HG03060 (cell line): ENCODE results near the gene SAT2.
"Not testable (repeated sequence)": the region's sequence is repeated elsewhere in the genome, so short reads cannot be mapped to it uniquely, and the experiment has no call there.

Experiments
- ATAC-seq: cut with Tn5 transposase; IDR thresholded peaks from one replicate; pipeline ENCODE4 v1.9.1; 2021; ENCODE audit warnings: low read depth, moderate number of reproducible peaks; ENCODE audit not compliant: unreplicated experiment

SAT2 gene

DNA sequence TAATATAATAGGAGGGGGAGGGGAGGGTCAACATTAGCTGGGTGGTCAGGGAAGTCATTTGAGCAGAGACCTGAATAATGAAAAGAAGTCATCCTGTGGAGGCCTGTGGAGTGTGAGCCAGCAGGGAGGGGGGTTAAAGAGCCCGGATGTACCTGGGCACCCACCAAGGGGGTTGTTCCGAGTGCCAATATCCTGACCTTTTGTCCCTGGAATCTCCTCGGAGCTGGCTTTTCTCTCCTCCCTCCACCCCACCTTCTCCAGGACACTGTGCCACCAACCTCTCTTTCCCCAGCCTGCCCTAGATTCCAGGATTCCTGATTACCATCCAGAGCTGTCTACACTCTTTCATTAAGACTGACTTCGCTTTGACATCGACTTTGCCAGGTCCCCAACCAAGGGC lies 8.5 kb upstream of the SAT2 start:
- no peak for ATAC-seq

DNA sequence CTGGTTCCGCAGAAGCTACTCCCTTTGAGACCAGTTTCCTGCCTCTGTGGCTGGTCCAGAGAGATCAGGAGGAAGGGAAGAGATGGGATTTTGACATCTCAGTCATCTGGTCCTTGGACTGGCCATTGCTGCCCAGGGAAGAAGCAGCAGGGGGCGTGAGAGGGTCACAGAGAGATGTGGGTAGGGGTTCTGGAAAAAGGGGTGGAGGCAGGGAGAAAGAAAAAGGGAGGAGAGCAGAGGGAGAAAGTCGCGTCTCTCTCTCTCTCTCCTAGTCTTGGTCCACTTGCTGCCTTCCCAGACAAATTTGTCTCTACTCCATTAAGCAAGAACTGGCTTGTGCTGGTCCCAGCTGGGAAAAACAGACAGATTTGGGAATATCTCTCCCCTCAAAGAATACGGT lies 6.8 kb upstream of the SAT2 start:
- ATAC-seq: no peak

DNA sequence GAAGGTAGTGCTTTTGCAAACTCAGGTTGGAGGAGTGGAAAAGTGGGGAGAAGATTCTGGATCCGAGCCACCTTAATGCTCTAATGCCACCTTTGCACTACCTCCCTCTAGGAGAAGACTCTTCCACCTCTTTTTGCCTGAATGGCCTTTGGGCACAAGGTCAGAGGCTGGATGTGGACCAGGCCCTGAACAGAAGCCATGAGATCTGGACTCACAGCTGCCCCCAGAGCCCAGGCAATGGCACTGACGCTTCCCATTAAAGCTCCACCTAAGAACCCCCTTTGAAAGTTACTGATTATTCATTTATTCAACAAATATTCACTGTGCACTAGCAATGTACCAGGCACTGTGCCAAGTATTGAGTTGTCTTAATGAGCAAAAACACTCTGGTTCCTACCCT lies 5.5 kb upstream of the SAT2 start:
- ATAC-seq: no peak

DNA sequence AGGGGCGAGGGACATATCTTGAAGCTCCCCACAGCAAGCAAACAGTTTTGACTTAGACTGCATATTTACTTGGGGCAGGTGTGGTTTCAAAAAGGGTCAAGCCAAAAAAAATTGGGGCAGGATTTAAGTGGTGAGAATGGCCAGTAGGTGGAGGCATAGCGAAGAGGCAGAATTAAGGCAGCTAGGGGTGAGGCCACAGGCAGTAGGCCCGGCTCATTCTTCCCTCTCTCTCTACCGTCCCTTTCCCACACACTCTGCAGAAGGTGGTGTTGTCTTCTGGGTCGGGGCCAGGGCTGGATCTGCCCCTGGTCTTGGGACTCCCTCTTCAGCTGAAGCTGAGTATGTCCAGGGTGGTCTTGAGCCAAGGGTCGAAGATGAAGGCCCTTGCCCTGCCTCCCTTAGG lies 4.9 kb upstream of the SAT2 start:
- ATAC-seq: no peak

DNA sequence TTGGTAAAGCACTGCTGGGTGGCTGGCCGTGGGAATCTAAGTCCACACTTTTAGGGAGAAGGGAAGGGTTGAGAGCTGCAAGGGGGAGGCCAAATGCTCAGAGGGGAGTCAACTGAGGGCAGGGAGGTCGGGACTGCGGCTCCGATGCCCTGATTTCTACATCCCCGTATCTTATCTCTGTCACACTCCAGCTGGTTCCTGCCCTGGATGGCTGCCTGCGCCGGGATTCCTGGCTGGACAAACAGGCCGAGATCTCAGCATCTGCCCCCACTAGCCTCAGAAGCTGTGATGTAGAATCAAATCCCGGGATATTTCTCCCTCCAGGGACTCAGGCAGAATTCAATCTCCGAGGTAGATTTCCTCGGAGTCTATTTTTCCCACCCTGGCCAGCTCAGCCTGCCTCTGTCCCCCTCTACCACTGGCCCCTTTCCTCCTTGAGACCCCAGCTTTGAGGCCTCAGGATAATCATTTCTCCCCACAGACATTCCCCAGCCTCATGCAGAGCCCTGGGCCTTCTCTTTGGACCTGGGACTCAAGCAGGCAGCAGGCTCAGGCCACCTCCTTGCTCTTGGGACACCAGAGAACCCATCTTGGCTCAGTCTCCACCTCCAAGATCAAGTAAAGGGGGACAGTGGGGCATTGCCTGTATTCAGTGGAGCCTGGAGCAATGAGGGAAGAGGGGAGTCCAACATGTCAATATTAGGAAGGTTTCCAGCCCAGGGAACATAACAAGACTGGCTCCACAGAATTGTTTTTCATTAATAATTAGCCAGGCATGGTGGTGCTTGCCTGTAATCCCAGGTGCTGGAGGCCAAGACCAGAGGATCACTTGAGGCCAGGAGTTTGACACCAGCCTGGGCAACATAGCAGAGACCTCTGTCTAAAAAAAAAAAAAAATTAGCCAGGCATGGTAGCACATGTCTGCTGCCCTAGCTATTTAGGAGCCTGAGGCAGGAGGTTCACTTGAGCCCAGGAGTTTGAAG lies 4.1 kb upstream of the SAT2 start:
- no peak for ATAC-seq

DNA sequence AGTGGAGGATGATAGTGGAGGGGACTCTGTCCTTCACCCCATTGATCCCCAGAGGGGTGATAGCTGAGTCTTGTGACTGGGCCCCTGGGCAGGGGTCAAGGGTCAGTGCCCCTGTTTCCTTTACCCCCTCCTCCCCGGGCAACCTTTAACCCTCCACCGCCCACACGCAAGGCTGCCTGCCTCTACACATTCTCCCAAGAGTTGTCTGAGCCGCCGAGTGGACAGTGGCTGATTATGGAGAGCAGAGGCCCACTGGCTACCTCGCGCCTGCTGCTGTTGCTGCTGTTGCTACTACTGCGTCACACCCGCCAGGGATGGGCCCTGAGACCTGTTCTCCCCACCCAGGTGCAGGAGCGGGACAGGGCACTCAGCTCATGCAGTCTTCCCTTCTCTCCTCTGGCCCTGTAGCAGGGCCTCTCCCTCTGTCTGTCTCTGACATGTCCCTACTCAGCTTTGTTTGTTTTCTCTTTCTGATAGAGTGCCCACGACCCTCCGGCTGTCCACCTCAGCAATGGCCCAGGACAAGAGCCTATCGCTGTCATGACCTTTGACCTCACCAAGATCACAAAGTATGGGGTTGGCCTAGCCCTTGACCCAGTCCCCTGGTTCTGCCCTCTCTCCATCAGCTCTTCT lies 2.4 kb upstream of the SAT2 start, which contains the start of gene SHBG:
Gene SHBG, plus strand, starts transcription at position 197 of the 633 bp plus-strand sequence. Its CDS starts 38 bp downstream, at position 235.
- no peak for ATAC-seq

DNA sequence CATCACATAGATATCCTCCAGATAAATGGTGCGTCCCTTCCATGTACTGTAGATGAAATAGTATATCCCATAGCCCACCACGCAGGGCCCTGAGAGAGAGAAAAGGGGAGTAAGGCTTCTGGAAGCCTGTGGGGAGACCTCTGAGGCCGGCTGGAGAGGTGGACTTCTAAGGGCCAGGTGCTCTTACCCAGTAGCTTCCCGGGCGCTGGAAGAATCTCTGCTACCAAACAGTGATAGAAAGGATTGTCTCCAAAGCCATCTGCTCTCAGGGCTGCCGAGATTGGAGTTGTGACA lies 718 bp downstream of the SAT2 start:
- ATAC-seq: no peak

DNA sequence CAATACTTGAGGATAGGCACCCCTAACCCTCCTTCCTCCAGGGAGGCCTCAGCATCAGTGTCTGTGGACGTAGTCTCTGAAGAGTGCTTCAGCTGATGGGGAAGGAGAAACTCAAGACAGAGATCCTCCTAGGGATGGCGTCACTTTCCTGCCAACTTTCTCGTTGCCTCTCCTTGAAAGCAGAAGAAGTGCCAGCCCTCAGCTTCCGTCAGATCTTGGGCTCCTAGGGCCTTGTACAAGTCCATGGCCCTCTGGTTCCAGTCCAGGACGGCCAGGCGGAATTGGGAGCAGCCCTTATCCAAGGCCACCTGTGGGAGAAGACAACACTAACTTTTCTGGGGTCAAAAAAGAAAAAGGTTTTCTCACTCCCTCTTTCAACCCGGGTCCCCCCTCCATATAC lies 1.3 kb downstream of the SAT2 start:
- no peak for ATAC-seq

DNA sequence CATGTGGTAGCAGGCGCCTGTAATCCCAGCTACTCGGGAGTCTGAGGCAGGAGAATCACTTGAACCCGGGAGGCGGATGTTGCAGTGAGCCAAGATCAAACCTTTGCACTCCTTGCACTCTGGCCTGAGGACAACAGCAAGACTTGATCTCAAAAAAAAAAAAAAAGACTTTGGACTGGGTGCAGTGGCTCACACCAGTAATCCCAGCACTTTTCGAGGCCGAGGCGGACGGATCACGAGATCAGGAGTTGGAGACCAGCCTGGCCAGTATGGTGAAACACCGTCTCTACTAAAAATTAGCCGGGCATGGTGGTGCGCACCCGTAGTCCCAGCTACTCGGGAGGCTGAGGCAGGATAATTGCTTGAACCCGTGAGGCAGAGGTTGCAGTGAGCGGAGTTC lies 1.9 kb downstream of the SAT2 start:
- not testable (repeated sequence) for ATAC-seq

DNA sequence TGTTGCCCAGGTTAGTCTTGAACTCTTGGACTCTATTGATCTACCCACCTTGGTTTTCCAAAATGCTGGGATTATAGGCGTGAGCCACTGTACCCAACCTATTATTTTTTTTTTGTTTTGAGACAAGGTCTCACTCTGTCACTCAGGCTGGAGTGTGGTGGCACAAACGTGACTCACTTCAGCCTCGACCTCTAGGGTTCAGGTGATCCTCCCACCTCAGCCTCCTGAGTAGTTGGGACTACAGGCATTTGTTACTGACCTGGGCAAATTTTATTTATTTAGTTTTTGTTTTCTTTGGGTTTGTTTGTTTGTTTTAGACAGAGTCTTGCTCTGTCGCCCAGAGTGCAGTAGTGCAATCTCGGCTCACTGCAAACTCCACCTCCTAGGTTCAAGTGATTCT lies 4.0 kb downstream of the SAT2 start:
- no peak for ATAC-seq

DNA sequence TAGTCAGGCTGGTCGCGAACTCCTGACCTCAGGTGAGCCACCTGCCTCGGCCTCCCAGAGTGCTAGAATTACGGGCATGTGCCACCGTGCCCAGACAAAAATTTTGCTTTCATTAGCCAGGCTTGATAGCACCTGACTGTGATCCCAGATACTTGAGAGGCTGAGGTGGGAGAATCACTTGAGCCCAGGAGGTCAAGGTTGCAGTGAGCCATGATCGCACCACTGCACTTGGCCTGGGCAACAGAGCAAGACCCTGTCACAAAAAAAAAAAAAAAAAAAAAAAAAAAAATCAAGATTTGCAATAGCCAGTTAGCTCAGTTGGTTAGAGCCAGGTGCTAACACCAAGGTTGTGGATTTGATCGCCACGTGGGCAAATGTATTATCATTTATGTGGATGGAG lies 6.8 kb downstream of the SAT2 start:
- ATAC-seq: no peak

DNA sequence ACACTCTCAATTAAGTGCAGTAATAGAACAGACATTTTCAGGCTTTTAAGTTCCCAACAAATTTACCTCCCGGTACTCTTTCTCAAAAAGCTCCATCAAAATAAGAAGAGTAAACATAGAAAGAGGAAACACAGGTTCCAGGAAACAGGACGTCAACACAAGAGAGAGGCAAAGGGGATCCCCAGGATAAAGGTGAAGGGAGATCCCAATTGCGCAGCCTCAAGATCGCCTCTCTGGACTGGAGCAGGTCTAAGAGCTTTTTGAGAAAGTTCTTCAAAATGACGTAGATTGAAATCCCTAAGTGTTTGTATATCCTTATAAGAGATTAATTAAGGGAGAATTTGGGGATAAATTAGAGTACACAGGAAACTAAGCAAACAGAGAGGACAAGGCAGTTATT lies 9.0 kb downstream of the SAT2 start:
- no peak for ATAC-seq

DNA sequence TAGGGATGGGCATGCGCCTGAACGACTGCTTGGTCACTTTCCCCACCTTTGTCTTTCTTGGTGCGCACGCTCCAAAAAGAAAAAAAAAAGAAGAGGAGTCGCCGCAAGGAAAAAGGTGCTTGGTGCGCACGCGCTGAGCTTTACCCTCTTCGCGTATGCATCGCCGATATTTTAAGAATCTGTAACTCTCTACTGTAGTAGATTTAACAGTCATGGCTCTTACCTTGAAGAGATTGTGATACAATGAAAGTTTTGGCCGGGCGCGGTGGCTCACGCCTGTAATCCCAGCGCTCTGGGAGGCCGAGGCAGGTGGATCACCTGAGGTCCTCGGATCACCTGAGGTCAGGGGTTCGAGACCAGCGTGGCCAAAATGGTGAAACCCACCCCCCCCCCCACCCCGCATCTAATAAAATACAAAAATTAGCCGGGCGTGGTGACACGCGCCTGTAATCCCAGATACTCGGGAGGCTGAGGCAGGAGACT lies 12.3 kb downstream of the SAT2 start:
- no peak for ATAC-seq

DNA sequence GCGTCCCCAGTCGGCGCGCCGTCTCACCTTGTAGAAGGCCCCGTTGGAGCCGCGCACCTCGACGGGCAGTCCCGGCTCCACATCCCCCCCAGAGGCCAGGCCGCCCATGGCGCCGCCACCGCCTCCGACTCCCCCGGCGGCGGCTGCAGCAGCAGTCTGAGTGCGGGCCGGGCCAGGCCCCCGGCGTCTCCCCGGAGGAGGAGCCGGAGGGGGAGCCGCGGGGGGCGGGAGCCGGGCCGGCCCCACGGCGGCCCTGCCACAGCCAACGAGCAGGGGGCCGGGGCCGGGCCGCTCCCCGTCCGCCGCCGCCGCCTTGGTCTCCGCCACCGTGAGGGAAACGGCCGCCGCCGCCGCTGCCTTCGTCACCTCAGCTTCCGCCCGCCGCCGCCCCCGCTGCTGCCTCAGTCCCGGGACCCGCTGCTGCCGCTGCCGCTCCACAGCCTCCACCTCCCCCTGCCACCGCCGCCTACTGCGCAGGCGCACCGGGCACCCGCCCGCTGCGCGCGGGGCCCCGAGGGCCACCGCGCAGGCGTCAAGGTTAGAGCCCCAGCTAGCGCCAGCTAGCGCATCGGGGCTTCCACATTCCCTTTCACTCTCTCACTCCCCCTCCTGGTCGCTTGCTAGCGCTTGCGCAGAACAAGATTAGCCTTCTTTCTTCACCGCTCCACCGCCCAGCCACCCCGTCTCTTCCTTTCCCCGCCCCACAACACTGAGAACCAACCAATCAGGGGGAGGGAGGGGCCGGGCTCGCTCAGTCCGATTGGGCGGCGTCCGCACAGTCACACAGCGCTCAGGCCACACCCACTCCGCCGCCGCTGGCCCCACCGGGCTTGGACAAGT lies 13.0 kb downstream of the SAT2 start, which contains the start of gene FXR2:
Gene FXR2, minus strand, starts transcription at position 473 of the 840 bp plus-strand sequence. Its CDS starts 365 bp downstream, at position 108.
- peak; percentile 73 for ATAC-seq

DNA sequence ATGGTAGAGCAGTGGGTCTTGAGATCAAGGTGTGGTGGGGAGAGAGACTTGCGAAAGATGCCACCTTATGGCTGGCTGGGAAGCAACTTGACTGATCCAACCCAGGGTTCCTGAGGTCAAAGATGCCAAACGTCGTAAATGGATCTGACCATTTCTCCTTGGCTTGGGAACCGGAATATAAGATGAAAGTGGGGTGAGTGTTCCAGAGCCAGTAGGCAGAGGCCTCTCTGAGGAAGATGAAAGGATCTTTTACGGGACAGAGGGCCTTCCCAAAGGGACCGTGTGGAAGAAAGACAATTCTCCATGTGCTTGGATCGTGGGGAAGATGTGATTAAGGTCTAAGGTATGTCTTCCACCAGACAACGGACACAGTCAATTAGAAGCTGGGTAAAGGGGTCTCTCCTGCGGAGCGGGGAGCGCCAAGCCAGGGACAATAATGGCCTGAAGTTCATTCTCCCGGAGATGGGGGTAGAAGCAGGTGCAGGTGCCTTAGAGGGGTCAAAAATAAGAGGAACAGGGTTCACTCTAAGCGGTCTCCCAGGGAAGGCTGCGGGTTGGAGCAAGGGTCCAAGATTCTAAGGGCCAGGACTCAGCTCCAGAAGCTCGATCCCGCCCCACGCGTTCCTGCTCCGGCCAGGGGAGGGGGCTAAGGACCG lies 13.7 kb downstream of the SAT2 start:
- peak; percentile 4 for ATAC-seq

DNA sequence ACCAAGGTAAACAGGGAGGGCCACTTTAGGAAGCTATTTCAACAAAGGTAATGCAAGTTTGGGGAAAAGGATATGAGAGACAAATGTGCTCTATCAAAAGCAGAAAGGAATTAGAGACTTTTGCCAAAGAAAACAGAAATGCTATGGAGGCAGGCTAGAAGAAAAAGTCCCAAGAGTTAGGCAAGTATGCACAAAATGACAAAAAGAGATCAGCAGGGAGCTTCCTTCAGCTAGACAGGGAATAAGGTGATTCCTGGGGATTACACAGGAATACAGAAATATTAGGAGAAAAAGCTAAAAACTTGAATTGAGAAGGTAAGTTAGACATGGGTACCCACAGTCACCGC lies 15.4 kb downstream of the SAT2 start:
- ATAC-seq: no peak

DNA sequence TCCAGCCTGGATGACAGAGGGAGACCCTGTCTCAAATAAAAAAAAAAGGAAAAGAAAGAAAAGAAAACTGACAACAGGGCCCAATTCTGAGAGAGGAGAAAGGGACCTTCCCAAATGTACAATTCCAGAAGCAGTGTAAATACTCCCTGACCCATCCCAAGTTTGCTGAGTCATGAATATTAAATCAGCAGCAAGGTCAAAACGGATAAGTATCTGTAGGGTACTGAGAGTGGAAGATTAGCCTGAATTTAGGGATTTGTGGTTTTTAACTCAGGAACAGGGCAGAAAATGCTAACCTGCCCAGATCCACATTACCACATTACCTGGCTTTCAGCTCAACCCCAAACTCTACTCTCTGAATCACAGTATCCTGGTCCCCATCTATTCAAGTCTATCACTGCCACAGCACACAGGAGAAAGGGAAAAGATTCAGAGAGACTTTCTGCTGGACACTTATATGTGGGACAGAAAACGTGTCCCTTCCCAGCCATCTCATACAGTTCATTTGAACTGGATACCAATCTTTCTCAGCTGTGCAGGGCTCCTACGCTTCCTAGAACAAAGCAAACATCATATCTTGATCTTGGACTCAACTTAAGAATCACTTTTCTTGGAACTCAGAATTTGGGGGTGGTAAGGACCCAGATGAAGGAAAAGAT lies 15.9 kb downstream of the SAT2 start:
- no peak for ATAC-seq

DNA sequence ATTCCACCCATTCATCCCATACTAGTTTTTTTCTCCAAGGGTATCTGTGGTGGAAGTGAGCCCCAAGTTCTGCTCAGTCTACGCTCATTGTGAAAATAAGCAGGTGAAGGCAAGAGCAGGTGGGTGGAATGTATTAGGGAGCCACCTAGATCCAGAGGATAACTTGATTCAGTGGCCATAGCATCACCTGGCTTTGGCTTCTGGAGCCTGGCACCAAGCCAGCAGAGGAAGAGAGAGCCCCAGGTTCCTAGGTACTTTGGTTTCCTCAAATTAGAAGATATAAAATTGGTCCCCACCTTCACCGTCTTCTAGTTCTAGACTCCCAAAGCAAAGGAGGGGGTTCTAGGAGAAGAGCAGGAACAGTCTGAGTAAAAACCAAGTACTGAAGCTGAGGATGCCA lies 17.0 kb downstream of the SAT2 start:
- no peak for ATAC-seq

DNA sequence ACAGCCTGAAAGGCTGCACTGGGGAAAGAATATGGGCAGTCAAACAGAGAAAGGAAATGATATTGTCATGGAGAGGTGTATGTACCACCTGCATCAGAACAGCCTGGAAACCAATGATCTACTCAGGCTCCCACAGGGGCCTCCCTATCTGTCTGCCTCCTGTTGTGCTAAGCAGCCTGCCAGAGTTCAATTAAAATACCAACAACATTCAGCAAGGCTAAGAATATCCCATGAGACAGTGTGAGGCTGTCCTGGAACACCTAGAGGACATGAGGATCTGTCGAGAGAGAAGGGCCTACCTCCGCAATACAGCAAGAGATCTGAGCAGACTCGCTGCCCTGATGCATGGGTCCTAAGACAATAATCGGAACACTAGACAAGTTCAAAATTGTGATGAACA lies 21.3 kb downstream of the SAT2 start:
- no peak for ATAC-seq

DNA sequence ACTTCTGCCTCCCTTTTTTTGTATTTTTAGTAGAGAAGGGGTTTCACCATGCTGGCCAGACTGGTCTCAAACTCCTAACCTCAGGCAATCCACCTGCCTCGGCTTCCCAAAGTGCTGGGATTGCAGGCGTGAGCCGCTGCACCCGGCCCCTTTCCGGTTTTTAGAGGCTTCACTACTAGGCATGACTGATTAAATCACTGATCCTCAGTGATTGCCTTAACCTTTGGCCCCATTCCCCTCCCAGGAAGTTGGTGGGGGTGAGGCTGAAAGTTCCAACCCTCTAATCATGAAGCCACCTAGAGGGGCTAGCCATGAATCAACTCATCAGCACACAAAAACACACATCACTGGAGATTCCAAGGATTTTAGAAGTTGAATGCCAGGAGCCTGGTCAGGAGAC lies 30.1 kb downstream of the SAT2 start:
- not testable (repeated sequence) for ATAC-seq
